Naive thymus-derived CD4-positive, alpha-beta T cell (primary cell): Measurements from ENCODE around the gene VASP. TPM values are rescaled to one million over a fixed set of nuclear protein-coding genes. Genes with fewer than 3 reads are reported as not detected.

Experiments used
- ATAC-seq: fragments of 150-1000 bp; cut with Tn5 transposase; 2 replicates; pipeline ENCODE4 v1.10.0; 2021; ENCODE audit warnings: mild to moderate bottlenecking, moderate library complexity
- CTCF ChIA-PET: fragments of 350-600 bp; sonication (Branson Sonifier 250); formaldehyde crosslinking; loops from one replicate; lab custom pipeline; 2021; ENCODE audit warnings: antibody characterized with exemption; lab: Charles Lee
- POLR2A ChIA-PET: fragments of 350-600 bp; sonication (Branson Sonifier 250); formaldehyde crosslinking; loops from one replicate; lab custom pipeline; 2021; ENCODE audit warnings: antibody characterized with exemption, inconsistent platforms; lab: Charles Lee
- DNase-seq, 9 donors: peaks; one replicate each; pipeline versions ENCODE4 v3.0.0 to v3.0.0-alpha.2; 2020 to 2022; ENCODE audit warnings: mixed read lengths in 1 of 9
- H3K27ac ChIP-seq: one replicate; pipeline ENCODE4 v1.7.0; 2013; ENCODE audit warnings: mild to moderate bottlenecking, low read depth, low read length, moderate library complexity
- H3K27me3 ChIP-seq, 2 donors: one replicate each; pipeline ENCODE4 v1.7.0; 2013; ENCODE audit warnings: low read length in 2 of 2, mild to moderate bottlenecking in 2 of 2, moderate library complexity in 2 of 2; ENCODE audit not compliant: control insufficient read depth in 2 of 2, insufficient read depth in 2 of 2
- H3K36me3 ChIP-seq, 3 experiments: 1 replicate in 2 of 3; 2 replicates in 1 of 3; pipeline ENCODE4 v1.7.0; 2013; ENCODE audit warnings: low read length in 3 of 3, mild to moderate bottlenecking in 3 of 3, moderate library complexity in 1 of 3; ENCODE audit not compliant: insufficient read depth in 3 of 3, control insufficient read depth in 2 of 3
- H3K4me1 ChIP-seq, 2 donors: one replicate each; pipeline ENCODE4 v1.7.0; 2013; ENCODE audit warnings: low read length in 2 of 2, mild to moderate bottlenecking in 2 of 2, moderate library complexity in 1 of 2; ENCODE audit not compliant: control insufficient read depth in 2 of 2, insufficient read depth in 2 of 2
- H3K4me3 ChIP-seq: 2 replicates; pipeline ENCODE4 v1.7.0; 2013; ENCODE audit warnings: mild to moderate bottlenecking, low read length
- H3K9me3 ChIP-seq, 3 experiments: 1 replicate in 2 of 3; 2 replicates in 1 of 3; pipeline ENCODE4 v1.7.0; 2013; ENCODE audit warnings: low read length in 3 of 3; ENCODE audit not compliant: control insufficient read depth in 2 of 3
- H3K27ac Mint-ChIP-seq, 9 donors: one replicate each; pipeline ENCODE4 v1.8.0; 2020 to 2022; ENCODE audit warnings: mixed read lengths in 9 of 9, mild to moderate bottlenecking in 8 of 9, moderate library complexity in 5 of 9, inconsistent platforms in 2 of 9
- H3K27me3 Mint-ChIP-seq, 5 donors: one replicate each; pipeline ENCODE4 v1.8.0; 2021 to 2022; ENCODE audit warnings: mixed read lengths in 5 of 5, mild to moderate bottlenecking in 1 of 5
- H3K36me3 Mint-ChIP-seq, 5 donors: one replicate each; pipeline ENCODE4 v1.8.0; 2020 to 2022; ENCODE audit warnings: mixed read lengths in 5 of 5, mild to moderate bottlenecking in 3 of 5, inconsistent platforms in 1 of 5
- H3K4me1 Mint-ChIP-seq, 7 donors: one replicate each; pipeline ENCODE4 v1.8.0; 2020 to 2022; ENCODE audit warnings: mixed read lengths in 7 of 7, mild to moderate bottlenecking in 3 of 7, inconsistent platforms in 1 of 7
- H3K4me3 Mint-ChIP-seq, 10 donors: one replicate each; pipeline ENCODE4 v1.8.0; 2020 to 2022; ENCODE audit warnings: mild to moderate bottlenecking in 10 of 10, mixed read lengths in 10 of 10, moderate library complexity in 6 of 10, inconsistent platforms in 2 of 10
- H3K9me3 Mint-ChIP-seq, 11 donors: one replicate each; pipeline ENCODE4 v1.8.0; 2020 to 2022; ENCODE audit warnings: mixed read lengths in 11 of 11, mild to moderate bottlenecking in 4 of 11, inconsistent platforms in 1 of 11, moderate library complexity in 1 of 11
- intact Hi-C, 2 donors: fragments of 100-400 bp; cut with micrococcal nuclease; formaldehyde crosslinking; loops; one replicate each; pipeline ENCODE4 v1.15.1; 2023
- polyA plus RNA-seq, 2 donors: library from polyadenylated mRNA; unstranded; fragments of 300-500 nt; fragmentation: Illumina TruSeq; gene quantifications; one replicate each; pipeline ENCODE4 v1.2.3, GENCODE V29; 2021
- total RNA-seq, 6 experiments: library from RNA in 5 of 6; stranded (reverse) in 5 of 6; gene quantifications; 1 replicate in 5 of 6; 2 replicates in 1 of 6; pipeline ENCODE4 v1.2.3 and lab custom pipeline; 2021 to 2026

VASP gene
- total RNA-seq (100 to 1,000 TPM in 2 of 5 experiments, 10 to 100 TPM in 3; 71.3 to 206 (median 82.6) TPM), polyA plus RNA-seq (10 to 100 TPM; 27.0 to 39.7 TPM), total RNA-seq (lab: John Stamatoyannopoulos, UW) (102 reads per million, percentile 85 among the genes with 10 or more reads in this experiment)

DNA sequence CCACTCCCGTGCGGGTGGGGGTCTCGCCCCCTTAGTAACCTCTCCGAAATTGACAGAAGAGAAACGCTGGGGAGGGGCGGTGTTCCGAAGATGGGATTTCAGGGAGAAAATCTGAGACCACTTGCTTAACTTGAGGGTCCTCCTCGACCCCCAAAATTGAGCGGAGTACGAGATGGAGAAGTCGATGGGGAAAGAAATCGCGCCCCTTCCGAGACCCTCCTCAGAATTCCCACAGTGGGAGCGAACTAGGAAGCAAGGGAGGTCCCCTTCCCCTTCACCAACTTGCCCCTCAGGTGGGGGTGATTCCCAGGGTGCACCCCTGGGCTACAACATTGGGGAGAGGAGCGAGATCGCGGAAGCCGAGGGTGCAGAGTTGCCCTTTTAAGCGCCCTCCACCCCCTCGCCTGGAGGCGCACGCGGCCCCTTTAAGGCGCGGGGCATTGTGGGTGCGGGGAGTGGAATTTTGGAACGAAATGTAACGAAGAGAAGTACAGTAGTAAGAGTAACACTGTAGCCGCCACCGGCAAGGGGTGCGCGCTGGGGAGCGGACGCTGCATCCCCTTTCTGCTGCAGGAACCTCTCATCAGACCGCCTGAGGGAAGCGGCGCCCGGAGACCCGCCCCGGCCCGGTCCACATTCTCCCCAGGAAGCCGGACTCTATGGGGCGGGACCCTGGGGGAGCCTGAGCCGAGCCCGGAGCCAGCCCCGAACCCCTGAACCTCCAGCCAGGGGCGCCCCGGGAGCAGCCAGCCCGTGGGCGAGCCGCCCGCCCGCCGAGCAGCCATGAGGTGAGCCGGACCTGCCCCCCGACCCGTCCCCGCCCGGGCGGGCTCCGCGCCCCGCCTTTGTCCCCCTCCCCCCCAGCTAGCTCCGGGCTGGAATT lies at the start of gene VASP:
Gene VASP (plus strand): TSS at position 491 of the 883 bp plus-strand sequence. CDS start 293 bp downstream, at position 784.
- Mint-ChIP-seq H3K36me3 (peaks cover 0 to 8% (median 0%) of the 10 kb centered on the region in 5 donors), H3K27me3 (no peaks in the 10 kb centered on the region), H3K27ac (peak within 1 kb of the TSS; percentile 91 to 98 (median 97)), H3K4me3 (peak within 1 kb of the TSS; percentile 91 to 97 (median 94)), H3K9me3 (no peaks in the 10 kb centered on the region), H3K4me1 (peaks cover 32 to 54% (median 34%) of the 10 kb centered on the region in 7 donors)
- H3K4me3 ChIP-seq, result peak within 1 kb of the TSS; percentile 99
- ATAC-seq (peak; percentile 80), DNase-seq (peak; percentile 75 to 95 (median 92))
- H3K4me1 ChIP-seq, result peaks cover 14 to 25% of the 10 kb centered on the region in 2 donors
- no peaks in the 10 kb centered on the region for H3K27me3 ChIP-seq
- ChIA-PET POLR2A (interaction anchor here (0.7 to 1.5 kb wide), 4 partner anchors 9 to 186 kb away, joined by 3 to 4 read pairs (median 4); partner anchors contain the start of genes PPM1N and QPCTL), CTCF (no interaction called here)
- intact Hi-C loops, result loop anchor here (1.0 to 2.0 kb wide), 18 partner anchors 10 to 379 kb away; partner anchors contain the start of genes BLOC1S3 (in 2 of the 2), OPA3 (in 2 of the 2), QPCTL (in 2 of the 2) and RTN2 (in 2 of the 2)
- H3K27ac ChIP-seq, result peak within 1 kb of the TSS; percentile 87
- H3K9me3 ChIP-seq, result no peaks in the 10 kb centered on the region
- H3K36me3 ChIP-seq, result peaks cover 0 to 3% (median 0%) of the 10 kb centered on the region in 3 experiments

DNA sequence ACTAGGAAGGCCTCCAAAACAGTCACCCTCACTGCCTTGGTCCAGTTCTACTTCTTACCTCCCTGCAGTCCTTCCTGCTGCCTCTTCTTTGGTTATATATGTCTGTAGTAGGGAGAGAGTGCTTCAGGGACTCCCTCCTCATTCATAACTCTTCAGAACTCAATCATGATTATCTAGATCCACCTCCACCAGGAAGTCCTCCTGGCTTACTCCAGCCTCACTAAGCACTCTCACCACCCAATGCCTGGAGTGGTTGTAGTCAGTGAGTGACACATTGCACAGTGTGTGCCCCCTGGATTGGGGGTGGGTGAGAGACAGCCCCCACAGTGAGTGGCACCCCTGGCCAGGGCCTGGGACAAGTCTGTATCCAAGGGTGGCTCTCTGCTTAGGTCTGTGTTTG lies 49.5 kb upstream of the VASP start:
- Histone ChIP-seq H3K27me3 (no peaks in the 10 kb centered on the region), H3K4me3 (no peak overlapping the region), H3K9me3 (no peaks in the 10 kb centered on the region), H3K27ac (no peak overlapping the region), H3K36me3 (no peaks in the 10 kb centered on the region), H3K4me1 (peaks cover 7 to 13% of the 10 kb centered on the region in 2 donors)
- no peak for ATAC-seq
- CTCF ChIA-PET, result interaction anchor here (0.7 to 2.2 kb wide), 2 partner anchors 9 to 1806 kb away, joined by 4 to 7 read pairs; no protein-coding TSS in a partner anchor
- no peaks in the 10 kb centered on the region for H3K36me3 Mint-ChIP-seq
- POLR2A ChIA-PET, result no interaction called here
- intact Hi-C loops, result no loop called here
- peak overlapping the region in 1 of 9 donors; percentile 50 for H3K27ac Mint-ChIP-seq
- H3K4me3 Mint-ChIP-seq, result no peak overlapping the region
- no peak for DNase-seq
- H3K4me1 Mint-ChIP-seq, result peaks cover 13 to 24% (median 17%) of the 10 kb centered on the region in 7 donors
- peaks cover 0 to 37% (median 0%) of the 10 kb centered on the region in 5 donors for H3K27me3 Mint-ChIP-seq
- H3K9me3 Mint-ChIP-seq, result no peaks in the 10 kb centered on the region

DNA sequence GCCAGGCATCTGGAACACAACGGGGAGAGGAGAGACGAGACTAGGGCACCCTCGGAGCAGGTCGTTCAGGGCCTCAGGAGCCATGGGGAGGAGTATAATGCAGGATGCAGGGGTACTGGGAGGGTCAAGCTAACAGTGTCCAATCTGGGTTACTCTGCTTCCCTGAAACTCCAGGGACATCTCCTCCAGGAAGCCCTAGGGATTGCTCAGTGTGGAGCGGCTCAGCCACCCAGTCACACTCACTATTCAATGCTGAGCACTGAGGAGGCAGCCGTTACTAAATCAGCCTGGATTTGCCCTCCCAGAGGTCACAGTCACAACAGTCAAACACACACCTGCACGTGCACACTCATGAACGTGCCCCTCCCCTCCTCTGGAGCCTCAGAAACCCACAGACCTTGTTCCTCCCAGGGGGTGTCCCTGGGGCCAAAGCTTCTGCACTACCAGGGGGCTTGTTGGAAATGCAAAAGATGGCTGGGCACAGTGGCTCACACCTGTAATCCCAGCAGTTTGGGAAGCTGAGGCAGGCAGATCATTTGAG lies 46.4 kb upstream of the VASP start:
- H3K4me1 Mint-ChIP-seq, result peaks cover 5 to 13% (median 7%) of the 10 kb centered on the region in 7 donors
- intact Hi-C loops, result no loop called here
- CTCF ChIA-PET, result interaction anchor here (1.5 kb wide), 1 partner anchor 21 kb away, joined by 5 read pairs; no protein-coding TSS in a partner anchor

DNA sequence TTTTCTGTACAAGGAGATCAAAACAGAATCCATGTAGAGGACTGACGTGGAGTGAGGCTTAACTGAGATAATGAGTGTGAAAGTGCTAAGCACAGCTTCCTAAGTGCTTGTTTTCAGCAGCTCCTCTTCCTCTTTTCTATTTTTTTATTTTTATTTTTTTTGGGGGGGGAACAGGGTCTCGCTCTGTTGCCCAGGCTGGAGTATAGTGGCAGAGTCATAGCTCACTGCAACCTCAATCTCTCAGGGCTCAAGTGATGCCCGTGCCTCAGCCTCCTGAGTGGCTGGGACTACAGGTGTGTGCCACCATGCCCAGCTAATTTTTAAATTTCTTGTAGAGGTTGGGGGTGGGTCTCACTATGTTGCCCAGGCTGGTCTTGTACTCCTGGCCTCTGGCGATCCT lies 45.1 kb upstream of the VASP start:
- H3K27ac ChIP-seq, result no peak overlapping the region
- no peaks in the 10 kb centered on the region for H3K9me3 ChIP-seq
- Mint-ChIP-seq H3K27ac (no peak overlapping the region), H3K9me3 (peaks cover 0 to 5% (median 0%) of the 10 kb centered on the region in 11 donors), H3K27me3 (peaks cover 0 to 30% (median 0%) of the 10 kb centered on the region in 5 donors), H3K4me1 (peaks cover 0 to 6% (median 3%) of the 10 kb centered on the region in 7 donors), H3K4me3 (no peak overlapping the region), H3K36me3 (no peaks in the 10 kb centered on the region)
- no peak for DNase-seq
- no peaks in the 10 kb centered on the region for H3K36me3 ChIP-seq
- H3K4me1 ChIP-seq, result peaks cover 2 to 3% of the 10 kb centered on the region in 2 donors
- H3K27me3 ChIP-seq, result no peaks in the 10 kb centered on the region
- CTCF ChIA-PET, result interaction anchor here (0.6 to 1.5 kb wide), 4 partner anchors 10 to 23 kb away, joined by 3 to 6 read pairs (median 4); no protein-coding TSS in a partner anchor
- POLR2A ChIA-PET, result no interaction called here
- no peak for ATAC-seq
- intact Hi-C loops, result no loop called here
- H3K4me3 ChIP-seq, result no peak overlapping the region

More for the DNA sequence above, 46.4 kb upstream of the VASP start:
- Histone ChIP-seq H3K4me1 (peaks cover 6 to 8% of the 10 kb centered on the region in 2 donors), H3K9me3 (no peaks in the 10 kb centered on the region), H3K27me3 (no peaks in the 10 kb centered on the region), H3K27ac (no peak overlapping the region), H3K36me3 (no peaks in the 10 kb centered on the region), H3K4me3 (no peak overlapping the region)
- DNase-seq (no peak), ATAC-seq (no peak)
- peaks cover 0 to 5% (median 0%) of the 10 kb centered on the region in 11 donors for H3K9me3 Mint-ChIP-seq
- peaks cover 0 to 32% (median 0%) of the 10 kb centered on the region in 5 donors for H3K27me3 Mint-ChIP-seq
- POLR2A ChIA-PET, result no interaction called here
- H3K4me3 Mint-ChIP-seq, result no peak overlapping the region
- no peaks in the 10 kb centered on the region for H3K36me3 Mint-ChIP-seq
- no peak overlapping the region for H3K27ac Mint-ChIP-seq

DNA sequence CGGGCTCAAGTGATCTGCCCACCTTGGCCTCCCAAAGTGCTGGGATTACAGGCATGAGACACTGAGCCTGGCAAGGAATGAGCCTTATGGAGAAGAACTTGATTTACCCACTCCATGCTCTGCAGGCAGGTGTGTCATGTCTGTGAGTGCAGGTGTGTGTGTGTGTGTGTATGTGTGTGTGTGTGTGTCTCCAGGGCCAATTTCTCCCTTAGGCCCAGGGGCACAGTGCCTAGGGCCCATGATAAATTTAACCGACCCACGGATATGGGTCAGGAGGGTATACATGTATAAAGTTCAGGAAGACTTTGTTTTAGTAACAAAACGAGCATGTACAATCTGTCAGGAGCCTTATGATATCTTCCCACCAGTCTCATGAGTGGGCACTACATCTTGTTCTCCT lies 44.0 kb upstream of the VASP start:
- ATAC-seq (no peak), DNase-seq (no peak)
- intact Hi-C loops, result no loop called here
- Mint-ChIP-seq H3K36me3 (no peaks in the 10 kb centered on the region), H3K9me3 (peaks cover 0 to 13% (median 0%) of the 10 kb centered on the region in 11 donors), H3K27me3 (peaks cover 0 to 34% (median 0%) of the 10 kb centered on the region in 5 donors), H3K4me1 (peaks cover 0 to 10% (median 3%) of the 10 kb centered on the region in 7 donors), H3K27ac (no peak overlapping the region), H3K4me3 (no peak overlapping the region)
- ChIA-PET POLR2A (interaction anchor here (1.5 kb wide), 1 partner anchor 15 kb away, joined by 3 read pairs; no protein-coding TSS in a partner anchor), CTCF (interaction anchor here (0.7 to 1.6 kb wide), 3 partner anchors 17 to 24 kb away, joined by 3 to 5 read pairs (median 4); no protein-coding TSS in a partner anchor)
- peaks cover 0 to 3% (median 0%) of the 10 kb centered on the region in 3 experiments for H3K36me3 ChIP-seq
- no peaks in the 10 kb centered on the region for H3K9me3 ChIP-seq
- no peaks in the 10 kb centered on the region for H3K27me3 ChIP-seq
- H3K27ac ChIP-seq, result no peak overlapping the region
- peaks cover 3 to 5% of the 10 kb centered on the region in 2 donors for H3K4me1 ChIP-seq
- no peak overlapping the region for H3K4me3 ChIP-seq

DNA sequence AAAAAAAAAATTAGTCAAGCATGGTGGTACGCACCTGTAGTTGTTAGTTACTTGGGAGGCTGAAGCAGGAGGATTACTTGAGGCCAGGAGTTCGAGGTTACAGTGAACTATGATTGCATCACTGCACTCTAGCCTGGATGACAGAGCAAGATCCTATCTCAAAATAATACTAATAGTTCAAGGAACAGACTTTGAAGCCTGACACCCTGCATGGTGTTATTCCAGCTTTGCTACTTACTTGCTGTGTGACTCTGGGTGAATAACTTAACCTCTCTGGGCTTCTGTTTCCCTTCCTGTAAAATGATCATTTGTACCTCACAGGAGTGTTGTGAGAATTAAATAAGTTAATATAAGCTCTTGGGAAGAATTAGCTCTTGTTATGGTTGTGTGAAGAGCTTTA lies 43.0 kb upstream of the VASP start:
- Histone ChIP-seq H3K4me1 (peaks cover 3 to 5% of the 10 kb centered on the region in 2 donors), H3K27me3 (no peaks in the 10 kb centered on the region), H3K9me3 (no peaks in the 10 kb centered on the region), H3K4me3 (no peak overlapping the region), H3K27ac (no peak overlapping the region), H3K36me3 (peaks cover 0 to 11% (median 0%) of the 10 kb centered on the region in 3 experiments)
- intact Hi-C loops, result no loop called here
- Mint-ChIP-seq H3K4me1 (peaks cover 0 to 16% (median 3%) of the 10 kb centered on the region in 7 donors), H3K36me3 (no peaks in the 10 kb centered on the region), H3K4me3 (no peak overlapping the region), H3K27ac (peak overlapping the region in 1 of 9 donors; percentile 2), H3K9me3 (peaks cover 0 to 22% (median 0%) of the 10 kb centered on the region in 11 donors), H3K27me3 (peaks cover 0 to 31% (median 0%) of the 10 kb centered on the region in 5 donors)
- ChIA-PET CTCF (interaction anchor here (0.7 to 1.6 kb wide), 2 partner anchors 12 to 25 kb away, joined by 5 to 8 read pairs; no protein-coding TSS in a partner anchor), POLR2A (interaction anchor here (1.5 kb wide), 1 partner anchor 14 kb away, joined by 3 read pairs; no protein-coding TSS in a partner anchor)
- ATAC-seq (no peak), DNase-seq (no peak)
